Suppressor macrophage treated with lipopolysaccharide for 1 hour (primary cell): Measurements from ENCODE around the gene ZMYM3.
A peak's percentile ranks its signal among the peaks of the same experiment; 100 is the strongest.

Experiments used
- DNase-seq, 3 donors: peaks; one replicate each; pipeline ENCODE4 v3.0.0-alpha.2; 2020 to 2022

ZMYM3 gene

DNA sequence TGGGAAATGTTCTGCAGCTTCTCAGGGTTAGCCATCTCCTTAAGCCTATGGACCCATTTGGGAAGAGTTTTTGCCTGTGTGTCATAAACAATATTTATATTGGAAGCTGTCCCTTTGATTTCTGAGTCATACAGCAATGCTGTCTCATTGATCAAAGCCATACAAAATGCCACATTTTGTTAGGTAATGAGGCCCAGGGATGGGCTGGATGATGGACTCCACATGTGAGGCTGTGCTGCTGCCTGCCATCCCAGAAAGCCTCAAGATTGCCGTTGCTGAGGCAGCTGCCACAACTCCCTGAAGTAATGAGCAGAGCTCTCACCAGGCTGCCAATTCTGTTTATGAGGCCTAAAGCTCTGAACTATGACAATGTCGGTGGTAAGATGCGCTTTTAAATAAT is 43.1 kb downstream of the ZMYM3 start:
- no peak for DNase-seq

- DNase-seq, result no peak
Observed at GRCh38 chrX:71199252-71200008, 54.5 kb downstream of the ZMYM3 start.

- DNase-seq, result peak; percentile 45 to 63 (median 62)
Observed at GRCh38 chrX:71198066-71198465, 55.9 kb downstream of the ZMYM3 start.

- peak in 1 of 3 donors; percentile 4 for DNase-seq
Observed at GRCh38 chrX:71195964-71196649, 57.8 kb downstream of the ZMYM3 start.

- DNase-seq, result no peak
Observed at GRCh38 chrX:71191248-71191647, 62.7 kb downstream of the ZMYM3 start.
